GM18907 (cell line): ENCODE results near the gene KLK6.

ENCODE experiments used
- ATAC-seq: cut with Tn5 transposase; IDR thresholded peaks from one replicate; pipeline ENCODE4 v1.9.1; 2021; ENCODE audit warnings: mild to moderate bottlenecking, moderate library complexity; ENCODE audit not compliant: unreplicated experiment

The KLK6 gene

GRCh38 chr19:50912727-50913716, 56.4 kb downstream of the KLK6 start:
- no peak for ATAC-seq

GRCh38 chr19:50912102-50912599, 57.2 kb downstream of the KLK6 start:
- ATAC-seq = no peak

GRCh38 chr19:50911206-50912101, 57.9 kb downstream of the KLK6 start, which contains the start of gene KLK4:
Gene KLK4 (minus strand): TSS chr19:50911395. CDS start chr19:50910738, 657 bp downstream.
- ATAC-seq = no peak

- no peak for ATAC-seq
These were observed 58.7 kb downstream of the KLK6 start for GRCh38 chr19:50910722-50911121.

GRCh38 chr19:50909240-50910070, 59.9 kb downstream of the KLK6 start:
- ATAC-seq = peak; percentile 70
